H1 (cell line): ENCODE data around the gene DNAJC6. TPM values are rescaled to one million over a fixed set of nuclear protein-coding genes. Genes with fewer than 3 reads are reported as not detected.

ENCODE experiments used
- CTCF ChIA-PET: fragments of 300-600 bp; sonication (Branson Sonifier 250); formaldehyde crosslinking; loops from one replicate; lab custom pipeline; 2021; ENCODE audit not compliant: partially characterized antibody; lab: Charles Lee
- POLR2A ChIA-PET: fragments of 300-600 bp; sonication (Branson Sonifier 250); formaldehyde crosslinking; loops from one replicate; lab custom pipeline; 2021; ENCODE audit warnings: inconsistent platforms; ENCODE audit not compliant: partially characterized antibody; lab: Charles Lee
- DNase-seq, 2 experiments: peaks; one replicate each; pipeline versions ENCODE4 v3.0.0 to v3.0.0-alpha.2; 2010 to 2022; ENCODE audit warnings: low spot score in 2 of 2, low read depth in 1 of 2, mixed read lengths in 1 of 2
- FAIRE-seq: peaks from 2 replicates; lab custom pipeline; 2011; peaks lifted over from hg19 to GRCh38; lab: Jason Lieb, UNC
- H2AFZ ChIP-seq: 2 replicates; pipeline ENCODE4 v1.8.1; 2012; ENCODE audit warnings: low read length, inconsistent platforms
- H2AK5ac ChIP-seq: 2 replicates; pipeline ENCODE4 v1.6.1; 2013; ENCODE audit warnings: low read depth, low read length
- H2BK120ac ChIP-seq: replicated peaks from 2 replicates; pipeline ENCODE3; 2013; ENCODE audit warnings: low read depth, low read length, inconsistent platforms
- H2BK12ac ChIP-seq: 2 replicates; pipeline ENCODE4 v1.6.1; 2013; ENCODE audit warnings: low read depth, low read length
- H2BK15ac ChIP-seq: 2 replicates; pipeline ENCODE4 v1.6.1; 2013; ENCODE audit warnings: low read length
- H2BK20ac ChIP-seq: 2 replicates; pipeline ENCODE4 v1.6.1; 2013; ENCODE audit warnings: low read length
- H2BK5ac ChIP-seq: 2 replicates; pipeline ENCODE4 v1.6.1; 2013; ENCODE audit warnings: low read depth, low read length
- H3K14ac ChIP-seq: 2 replicates; pipeline ENCODE4 v1.6.1; 2013; ENCODE audit warnings: inconsistent platforms; ENCODE audit not compliant: insufficient read length
- H3K18ac ChIP-seq: 2 replicates; pipeline ENCODE4 v1.6.1; 2013; ENCODE audit warnings: low read length; ENCODE audit errors: extremely low read depth
- H3K23ac ChIP-seq: 2 replicates; pipeline ENCODE4 v1.6.1; 2013; ENCODE audit warnings: inconsistent platforms; ENCODE audit not compliant: insufficient read length
- H3K23me2 ChIP-seq: 2 replicates; pipeline ENCODE4 v1.6.1; 2013; ENCODE audit warnings: low read depth, low read length
- H3K27ac ChIP-seq: 2 replicates; pipeline ENCODE4 v1.6.1; 2011; ENCODE audit warnings: low read depth, low read length, inconsistent platforms
- H3K27me3 ChIP-seq, 4 experiments: replicated peaks in 1 of 4; 1 replicate in 1 of 4; 2 replicates in 3 of 4; pipeline versions ENCODE4 v1.6.1 to v1.8.1; 2011 to 2013; ENCODE audit warnings: low read length in 3 of 4, mild to moderate bottlenecking in 3 of 4, inconsistent platforms in 2 of 4, mixed read lengths in 2 of 4, moderate library complexity in 1 of 4; ENCODE audit not compliant: control insufficient read depth in 3 of 4, insufficient read depth in 3 of 4; ENCODE audit errors: extremely low read depth in 1 of 4
- H3K36me3 ChIP-seq, 4 experiments: 2 replicates each; pipeline versions ENCODE4 v1.6.1 to v1.8.1; 2011 to 2013; ENCODE audit warnings: mild to moderate bottlenecking in 4 of 4, low read length in 3 of 4, moderate library complexity in 2 of 4, control low read depth in 1 of 4, inconsistent platforms in 1 of 4; ENCODE audit not compliant: insufficient read depth in 4 of 4, control insufficient read depth in 2 of 4
- H3K4ac ChIP-seq: replicated peaks from 2 replicates; pipeline ENCODE3; 2013; ENCODE audit warnings: low read length, low read depth, mixed read lengths, inconsistent platforms; ENCODE audit not compliant: insufficient read length
- H3K4me1 ChIP-seq, 4 experiments: replicated peaks in 1 of 4; 1 replicate in 1 of 4; 2 replicates in 3 of 4; pipeline versions ENCODE4 v1.6.1 to v1.8.1; 2011 to 2013; ENCODE audit warnings: low read length in 3 of 4, inconsistent platforms in 2 of 4, mixed read lengths in 1 of 4; ENCODE audit not compliant: insufficient read depth in 4 of 4, control insufficient read depth in 3 of 4
- H3K4me2 ChIP-seq, 2 experiments: 2 replicates each; pipeline versions ENCODE4 v1.6.1 to v1.8.1; 2011 to 2013; ENCODE audit warnings: low read depth in 2 of 2, low read length in 2 of 2, control low read depth in 1 of 2, inconsistent platforms in 1 of 2, mild to moderate bottlenecking in 1 of 2; ENCODE audit not compliant: insufficient read depth in 1 of 2
- H3K4me3 ChIP-seq, 4 experiments: fragments of 200-600, 300-600 bp in 1 of 4; sonication (generic), shearing (Covaris generic), sonication (Bioruptor Twin) in 1 of 4; 2 replicates each; pipeline versions ENCODE4 v1.5.1 to v1.8.1; 2011 to 2016; ENCODE audit warnings: low read length in 4 of 4, low read depth in 3 of 4, control low read depth in 2 of 4, inconsistent platforms in 2 of 4, mild to moderate bottlenecking in 2 of 4, mixed read lengths in 1 of 4, moderate library complexity in 1 of 4; ENCODE audit not compliant: insufficient read depth in 2 of 4; ENCODE audit errors: extremely low read depth in 1 of 4
- H3K56ac ChIP-seq: replicated peaks from 2 replicates; pipeline ENCODE3; 2013; ENCODE audit warnings: low read depth, mild to moderate bottlenecking, mixed read lengths, low read length, inconsistent platforms; ENCODE audit not compliant: insufficient read length
- H3K79me1 ChIP-seq: 2 replicates; pipeline ENCODE4 v1.6.1; 2013; ENCODE audit warnings: low read depth, low read length, control low read depth
- H3K79me2 ChIP-seq, 2 experiments: 2 replicates each; pipeline versions ENCODE4 v1.6.1 to v1.8.1; 2012 to 2013; ENCODE audit warnings: low read length in 2 of 2, mild to moderate bottlenecking in 2 of 2, inconsistent platforms in 1 of 2; ENCODE audit not compliant: insufficient read depth in 2 of 2, control insufficient read depth in 1 of 2
- H3K9ac ChIP-seq, 4 experiments: replicated peaks in 1 of 4; 1 replicate in 1 of 4; 2 replicates in 3 of 4; pipeline versions ENCODE4 v1.6.1 to v1.8.1; 2011 to 2013; ENCODE audit warnings: low read depth in 3 of 4, low read length in 3 of 4, control low read depth in 2 of 4, mild to moderate bottlenecking in 2 of 4, moderate library complexity in 2 of 4, inconsistent platforms in 1 of 4; ENCODE audit errors: extremely low read depth in 1 of 4
- H3K9me3 ChIP-seq, 2 experiments: 2 replicates each; pipeline versions ENCODE4 v1.6.1 to v1.8.1; 2012 to 2013; ENCODE audit warnings: mild to moderate bottlenecking in 2 of 2, moderate library complexity in 2 of 2, control low read depth in 1 of 2, inconsistent platforms in 1 of 2, low read depth in 1 of 2, low read length in 1 of 2, mixed read lengths in 1 of 2; ENCODE audit not compliant: insufficient read depth in 2 of 2
- H4K20me1 ChIP-seq, 2 experiments: replicated peaks in 1 of 2; 2 replicates each; pipeline versions ENCODE3 to v1.8.1; 2011 to 2013; ENCODE audit warnings: inconsistent platforms in 2 of 2, low read length in 2 of 2, mild to moderate bottlenecking in 1 of 2; ENCODE audit not compliant: insufficient read depth in 2 of 2, control insufficient read depth in 1 of 2
- H4K5ac ChIP-seq: 2 replicates; pipeline ENCODE4 v1.6.1; 2013; ENCODE audit warnings: low read length, low read depth, mixed read lengths, inconsistent platforms; ENCODE audit not compliant: insufficient read length
- H4K8ac ChIP-seq: 2 replicates; pipeline ENCODE4 v1.8.0; 2013; ENCODE audit warnings: mild to moderate bottlenecking, moderate library complexity, low read length, inconsistent platforms; ENCODE audit not compliant: insufficient read depth; ENCODE audit errors: extremely low read depth
- H4K91ac ChIP-seq: replicated peaks from 2 replicates; pipeline ENCODE3; 2013; ENCODE audit warnings: low read length, mixed read lengths, inconsistent platforms; ENCODE audit not compliant: insufficient read length
- BACH1 ChIP-seq: IDR thresholded peaks from 2 replicates; pipeline ENCODE4 v1.6.1; 2012; ENCODE audit warnings: low read length, improper control_type of control experiment
- BCL11A ChIP-seq, 2 experiments: IDR thresholded peaks; one replicate each; pipeline ENCODE4 v1.6.1; 2011; ENCODE audit warnings: low read depth in 2 of 2, low read length in 2 of 2, mild to moderate bottlenecking in 2 of 2
- GABPA ChIP-seq: IDR thresholded peaks from 2 replicates; pipeline ENCODE4 v1.6.1; 2011; ENCODE audit warnings: mild to moderate bottlenecking, low read length, moderate library complexity, borderline replicate concordance; ENCODE audit not compliant: insufficient read depth
- HDAC2 ChIP-seq, 2 experiments: fragments of 300-600 bp in 1 of 2; sonication (generic) in 1 of 2; IDR thresholded peaks; 2 replicates each; pipeline ENCODE4 v1.6.1; 2011 to 2012; ENCODE audit warnings: low read depth in 2 of 2, low read length in 2 of 2, mild to moderate bottlenecking in 2 of 2, moderate library complexity in 2 of 2, borderline replicate concordance in 1 of 2, inconsistent platforms in 1 of 2
- PHF8 ChIP-seq: fragments of 200-600 bp; sonication (generic); conservative IDR thresholded peaks from 2 replicates; pipeline ENCODE4 v1.7.1; 2012; ENCODE audit warnings: low read depth, mild to moderate bottlenecking, inconsistent platforms, low read length, moderate library complexity
- POLR2A ChIP-seq, 2 experiments: IDR thresholded peaks; 1 replicate in 1 of 2; 2 replicates in 1 of 2; pipeline ENCODE4 v1.6.1; 2011; ENCODE audit warnings: low read depth in 2 of 2, low read length in 2 of 2, mild to moderate bottlenecking in 2 of 2; ENCODE audit errors: control extremely low read depth in 1 of 2
- RAD21 ChIP-seq, 2 experiments: IDR thresholded peaks in 1 of 2; conservative IDR thresholded peaks in 1 of 2; 2 replicates each; pipeline ENCODE4 v1.6.1; 2011; ENCODE audit warnings: low read depth in 2 of 2, low read length in 2 of 2, improper control_type of control experiment in 1 of 2, inconsistent platforms in 1 of 2, mild to moderate bottlenecking in 1 of 2, moderate library complexity in 1 of 2
- RFX5 ChIP-seq: IDR thresholded peaks from 2 replicates; pipeline ENCODE4 v1.6.1; 2011; ENCODE audit warnings: low read depth, low read length, improper control_type of control experiment, borderline replicate concordance
- RNF2 ChIP-seq: fragments of 200-900, 300-1000 bp; sonication (generic); IDR thresholded peaks from 2 replicates; pipeline ENCODE4 v1.7.1; 2016; ENCODE audit warnings: borderline replicate concordance, low read depth, mild to moderate bottlenecking, antibody characterized with exemption, low read length; ENCODE audit not compliant: poor library complexity, severe bottlenecking; ENCODE audit errors: missing control alignments
- SUZ12 ChIP-seq: fragments of 200-600 bp; sonication (generic); IDR thresholded peaks from 2 replicates; pipeline ENCODE4 v1.6.1; 2012; ENCODE audit warnings: mild to moderate bottlenecking, inconsistent platforms, low read length, moderate library complexity, mixed read lengths
- YY1 ChIP-seq: IDR thresholded peaks from 2 replicates; pipeline ENCODE4 v1.6.1; 2011; ENCODE audit warnings: low read depth, mild to moderate bottlenecking, low read length
- WGBS, 2 experiments: shearing (Covaris generic) in 1 of 2; methylation state at CpG; one replicate each; pipeline versions ENCODE4 v1.1.6 to v1.1.7; 2013 to 2015; ENCODE audit warnings: low lambda C conversion rate in 2 of 2, mixed read lengths in 2 of 2, inconsistent platforms in 1 of 2, low coverage in 1 of 2, missing lambda C conversion rate in 1 of 2; ENCODE audit not compliant: insufficient replicate concordance in 2 of 2, insufficient coverage in 1 of 2, insufficient read length in 1 of 2; ENCODE audit errors: extremely low coverage in 1 of 2, missing lambda C conversion rate in 1 of 2; 5-methylcytosine and 5-hydroxymethylcytosine counted together
- polyA plus RNA-seq, 7 experiments: library from polyadenylated mRNA; depleted of rRNA in 3 of 7; stranded (reverse) in 5 of 7; unstranded in 2 of 7; fragments of >200 nt in 5 of 7; fragments of 200-250 nt in 2 of 7; gene quantifications; 1 replicate in 5 of 7; 2 replicates in 1 of 7; 4 replicates in 1 of 7; pipeline versions ENCODE4 v1.2.1 to v1.2.3, GENCODE V29; 2011 to 2013; ENCODE audit warnings: missing spikeins in 2 of 7, mixed read lengths in 2 of 7
- total RNA-seq: library from RNA; stranded (reverse); fragmentation: NEBNext Ultra II Directional; extraction: Animal tissue kit (Norgen Biotek cat#: 25700); gene quantifications from 2 replicates; pipeline ENCODE4 v1.2.1, GENCODE V29; 2021
- TF ChIP-seq, protein P1 (sequence below): IDR thresholded peaks from 2 replicates; pipeline ENCODE4 v1.6.1; 2011; ENCODE audit warnings: low read length, improper control_type of control experiment

DNAJC6 gene
- total and polyA plus RNA-seq, 2 of the 8 experiments (the other 6 are each of a cell fraction or from before 2014, with no cell fraction given), result 1.6 to 3.0 TPM

DNA sequence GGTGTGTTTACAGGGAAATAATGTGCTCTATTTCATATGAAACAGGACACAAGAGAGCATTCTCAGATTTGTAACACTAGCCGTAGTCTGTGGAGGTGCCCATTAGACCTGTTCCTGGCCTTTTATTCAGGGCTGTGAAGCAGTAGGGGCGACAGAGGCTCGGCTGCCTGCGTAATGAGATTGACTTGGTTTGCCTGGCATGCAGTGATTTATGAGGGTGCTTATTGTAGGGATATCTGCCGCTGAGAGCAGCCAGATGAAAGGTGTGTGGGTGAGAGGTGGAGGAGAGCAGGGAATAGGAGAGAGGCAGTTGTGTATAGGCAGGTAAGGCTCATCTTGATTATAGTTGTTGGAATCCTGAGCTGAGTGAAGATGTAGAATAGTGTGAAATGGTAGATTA, 51.3 kb downstream of the DNAJC6 start:
- WGBS, 2 experiments, result 93% methylated on average over 5 of the region's 5 CpGs; no CpG with 5 or more reads in 1 of the 2 experiments
- TF ChIP-seq BACH1 (no peak), BCL11A (IDR thresholded peaks at IDR 0.05; ENCODE audit: low read depth in 2 of 2, low read length in 2 of 2) (no peak), GABPA (no peak), SUZ12 (no peak), HDAC2 (IDR thresholded peaks at IDR 0.05; ENCODE audit: borderline replicate concordance in 1 of 2, low read depth in 2 of 2, low read length in 2 of 2) (no peak), POLR2A (IDR thresholded peaks at IDR 0.05; ENCODE audit: control extremely low read depth in 1 of 2, low read depth in 2 of 2, low read length in 2 of 2) (no peak), RFX5 (no peak), PHF8 (no peak), RNF2 (no peak), RAD21 (IDR thresholded peaks at IDR 0.05 in 1 of 2, conservative IDR thresholded peaks at IDR 0.05 in 1 of 2; ENCODE audit: low read depth in 2 of 2, low read length in 2 of 2) (no peak), YY1 (no peak)
- TF ChIP-seq, protein P1, sequence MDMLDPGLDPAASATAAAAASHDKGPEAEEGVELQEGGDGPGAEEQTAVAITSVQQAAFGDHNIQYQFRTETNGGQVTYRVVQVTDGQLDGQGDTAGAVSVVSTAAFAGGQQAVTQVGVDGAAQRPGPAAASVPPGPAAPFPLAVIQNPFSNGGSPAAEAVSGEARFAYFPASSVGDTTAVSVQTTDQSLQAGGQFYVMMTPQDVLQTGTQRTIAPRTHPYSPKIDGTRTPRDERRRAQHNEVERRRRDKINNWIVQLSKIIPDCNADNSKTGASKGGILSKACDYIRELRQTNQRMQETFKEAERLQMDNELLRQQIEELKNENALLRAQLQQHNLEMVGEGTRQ, result no peak

More for the DNA sequence above, 51.3 kb downstream of the DNAJC6 start:
- Histone ChIP-seq H3K18ac (no peak overlapping the region), H3K79me1 (no peaks in the 10 kb centered on the region), H2BK5ac (no peak overlapping the region), H3K9ac (no peak overlapping the region), H3K9me3 (no peaks in the 10 kb centered on the region), H3K23me2 (no peaks in the 10 kb centered on the region), H3K79me2 (no peaks in the 10 kb centered on the region), H3K4me2 (no peak overlapping the region), H3K27me3 (no peaks in the 10 kb centered on the region), H3K4ac (no peak overlapping the region), H2AFZ (no peak overlapping the region), H3K4me3 (no peak overlapping the region), H3K27ac (no peak overlapping the region), H3K56ac (no peak overlapping the region), H2BK12ac (no peak overlapping the region), H4K8ac (no peak overlapping the region), H3K14ac (no peak overlapping the region), H3K4me1 (peaks cover 0 to 5% (median under 1%) of the 10 kb centered on the region in 4 experiments; a peak in 2 of 7 replicates), H3K36me3 (no peaks in the 10 kb centered on the region), H3K23ac (no peak overlapping the region), H2BK20ac (no peak overlapping the region), H2BK15ac (no peak overlapping the region), H2AK5ac (no peak overlapping the region), H4K91ac (no peak overlapping the region), H2BK120ac (no peak overlapping the region), H4K5ac (no peak overlapping the region), H4K20me1 (no peaks in the 10 kb centered on the region)
- ChIA-PET POLR2A (interaction anchor here (0.6 to 1.2 kb wide), 3 partner anchors 10 to 210 kb away, joined by 3 to 6 read pairs (median 4); no protein-coding TSS in a partner anchor), CTCF (interaction anchor here (1.4 kb wide), 1 partner anchor 114 kb away, joined by 3 read pairs; no protein-coding TSS in a partner anchor)
- FAIRE-seq, result no peak
- DNase-seq, result no peak
